GM10248 (cell line): ENCODE measurements around the gene IER3.
A peak's percentile ranks its signal among the peaks of the same experiment; 100 is the strongest.

Experiments used
- CTCF ChIA-PET: fragments of 300-600 bp; sonication (Branson Sonifier 250); formaldehyde crosslinking; extraction: SDS; loops from one replicate; lab custom pipeline; 2021; ENCODE audit warnings: antibody characterized with exemption; lab: Yijun Ruan, JAX
- POLR2A ChIA-PET: fragments of 350-650 bp; sonication (Branson Sonifier 250); formaldehyde crosslinking; extraction: SDS; loops from one replicate; lab custom pipeline; 2020; ENCODE audit warnings: antibody characterized with exemption; lab: Yijun Ruan, JAX
- DNase-seq: peaks from one replicate; pipeline ENCODE4 v3.0.0; 2012; ENCODE audit errors: extremely low spot score
- CTCF ChIP-seq: IDR thresholded peaks from 2 replicates; pipeline ENCODE4 v1.5.1; 2012; ENCODE audit warnings: mild to moderate bottlenecking, low read depth; ENCODE audit errors: extremely low read depth, missing control alignments, control extremely low read depth

IER3 gene

GRCh38 chr6:30744054-30744805, at the start of gene IER3:
TSS of gene IER3 (minus strand) at chr6:30744547. CDS start at chr6:30744518, 29 bp downstream.
- TF ChIP-seq CTCF = peak; percentile 66
- ChIA-PET POLR2A (interaction anchor here (0.6 to 1.0 kb wide), 9 partner anchors 8 to 138 kb away, joined by 3 to 7 read pairs (median 3); no protein-coding TSS in a partner anchor), CTCF (interaction anchor here (0.6 to 2.1 kb wide), 11 partner anchors 8 to 343 kb away, joined by 3 to 8 read pairs (median 4); no protein-coding TSS in a partner anchor)
- peak; percentile 78 for DNase-seq

GRCh38 chr6:30793521-30794194, 49.3 kb upstream of the IER3 start:
- DNase-seq = peak; percentile 74
- CTCF ChIA-PET = interaction anchor here (0.6 to 2.7 kb wide), 5 partner anchors 11 to 762 kb away, joined by 3 to 10 read pairs (median 5); no protein-coding TSS in a partner anchor
- no peak for TF ChIP-seq CTCF
- POLR2A ChIA-PET = no interaction called here

GRCh38 chr6:30792786-30793185, 48.4 kb upstream of the IER3 start:
- DNase-seq = no peak
- POLR2A ChIA-PET = no interaction called here
- TF ChIP-seq CTCF = no peak
- CTCF ChIA-PET = interaction anchor here (1.6 kb wide), 1 partner anchor 11 kb away, joined by 4 read pairs; no protein-coding TSS in a partner anchor

- DNase-seq = no peak
- no peak for TF ChIP-seq CTCF
- ChIA-PET POLR2A (no interaction called here), CTCF (interaction anchor here (1.3 to 2.2 kb wide), 7 partner anchors 9 to 296 kb away, joined by 3 to 7 read pairs (median 4); no protein-coding TSS in a partner anchor)
These were observed 46.5 kb upstream of the IER3 start for GRCh38 chr6:30790724-30791383.

GRCh38 chr6:30789606-30790005, 45.3 kb upstream of the IER3 start:
- CTCF ChIA-PET = interaction anchor here (1.0 to 3.6 kb wide), 9 partner anchors 9 to 297 kb away, joined by 3 to 12 read pairs (median 3); no protein-coding TSS in a partner anchor

More at GRCh38 chr6:30789606-30790005, 45.3 kb upstream of the IER3 start:
- no peak for TF ChIP-seq CTCF
- POLR2A ChIA-PET = no interaction called here
- no peak for DNase-seq
